ENCODE results near the gene LYST.
"Not testable (repeated sequence)": the region's sequence is repeated elsewhere in the genome, so short reads cannot be mapped to it uniquely, and the experiment has no call there.

LYST gene

GRCh38 chr1:235860829-235861228 is 5.9 kb downstream of the LYST start:
- DNase-seq (ENCODE audit: insufficient read length, low spot score) (no peak), FAIRE-seq (peak; percentile 40)

DNA sequence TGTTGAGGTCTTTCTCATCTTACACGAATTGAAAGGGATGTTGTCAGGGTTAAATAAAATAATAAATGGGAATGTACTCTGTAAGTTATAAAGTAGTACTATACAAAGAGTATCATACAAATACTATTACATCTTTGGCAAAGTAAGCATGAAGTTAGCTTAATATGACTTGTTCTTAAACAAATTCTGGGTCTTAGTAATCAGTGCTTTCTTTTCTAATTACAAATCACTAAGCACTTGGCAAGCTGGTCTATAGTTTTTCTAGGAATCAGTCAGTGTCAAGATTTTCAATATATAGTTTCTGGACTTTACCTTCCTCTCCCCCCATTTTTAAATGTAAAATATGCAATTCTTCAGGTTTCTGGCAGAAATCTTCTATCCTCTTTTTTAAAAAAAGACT is 6.9 kb downstream of the LYST start:
- no peak for FAIRE-seq

GRCh38 chr1:235858766-235859165 is 7.9 kb downstream of the LYST start:
- FAIRE-seq (no peak), DNase-seq (ENCODE audit: insufficient read length, low spot score) (no peak)

More for the DNA sequence above, 6.9 kb downstream of the LYST start:
- no peak for DNase-seq (ENCODE audit: insufficient read length, low spot score)

DNA sequence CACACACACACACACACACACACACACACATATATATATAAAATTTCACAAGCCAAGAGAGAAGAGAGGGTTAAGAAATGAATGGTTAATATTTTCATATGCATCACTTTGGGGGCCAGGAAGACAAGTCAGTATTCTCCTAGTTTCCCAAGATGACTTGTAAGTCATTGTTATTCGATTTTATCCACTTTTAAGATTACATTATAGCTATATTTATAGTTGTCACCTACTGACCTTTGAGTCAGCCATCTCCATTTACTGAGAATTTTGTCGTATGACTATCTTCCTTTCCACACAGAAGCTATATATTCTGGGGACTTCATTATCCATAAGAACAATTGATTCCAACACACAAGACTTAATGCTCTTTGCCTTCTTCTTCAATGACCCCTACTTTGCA is 8.9 kb downstream of the LYST start:
- DNase-seq (ENCODE audit: insufficient read length, low spot score) (no peak), FAIRE-seq (no peak)

DNA sequence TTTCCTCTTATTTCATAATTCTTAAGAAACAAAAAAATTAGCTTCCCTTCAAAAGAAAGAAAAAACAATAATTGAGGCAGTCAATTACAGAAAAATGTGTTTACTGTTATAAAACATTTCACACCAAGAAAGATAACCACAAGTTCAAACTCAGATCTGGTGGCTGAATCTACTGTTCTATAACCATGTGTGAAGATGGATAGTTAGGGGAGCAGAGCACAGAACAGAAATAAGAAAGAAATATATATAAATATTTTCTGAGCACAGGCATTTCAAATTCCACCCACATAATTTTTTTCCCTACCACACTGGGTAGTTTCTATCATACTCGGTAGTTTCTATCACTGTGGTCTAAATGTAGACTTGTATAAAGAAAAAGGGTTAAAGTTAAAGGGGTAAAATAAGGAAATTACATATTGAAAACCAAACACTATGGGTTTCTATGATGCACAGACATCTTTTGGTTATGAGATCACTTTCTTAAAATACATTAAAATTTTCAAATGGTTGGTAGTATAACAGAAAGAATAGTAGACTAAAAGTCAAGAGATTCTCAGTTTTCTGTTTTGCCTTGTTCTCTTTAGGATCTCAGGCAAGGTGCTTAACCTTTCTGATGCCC is 10.8 kb downstream of the LYST start:
- no peak for DNase-seq (ENCODE audit: insufficient read length, low spot score)
- peak; percentile 93 for FAIRE-seq

- no peak for DNase-seq (ENCODE audit: insufficient read length, low spot score)
- FAIRE-seq: peak; percentile 40
These were observed 12.4 kb downstream of the LYST start for GRCh38 chr1:235854347-235854746.

DNA sequence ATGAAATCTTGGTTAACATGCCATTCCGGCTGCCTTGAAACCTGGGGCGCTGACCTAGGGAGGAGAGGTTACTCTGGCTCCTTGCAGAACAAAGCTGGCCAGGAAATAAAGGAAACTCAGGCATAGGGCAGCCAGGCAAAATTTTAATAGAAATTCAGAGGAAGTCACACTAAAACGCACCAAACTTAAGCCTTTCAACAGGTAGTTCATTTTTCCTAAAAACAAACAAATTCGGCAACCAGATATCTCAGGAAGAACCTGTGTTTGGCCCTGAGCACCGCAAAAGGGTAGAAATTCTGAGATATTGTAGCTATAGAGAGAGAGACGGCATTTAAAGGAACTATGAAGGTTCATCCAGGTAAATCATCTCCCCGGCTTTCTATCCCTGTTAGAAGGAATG is 13.1 kb downstream of the LYST start:
- FAIRE-seq: no peak
- DNase-seq (ENCODE audit: insufficient read length, low spot score): no peak

- no peak for DNase-seq (ENCODE audit: insufficient read length, low spot score)
- no peak for FAIRE-seq
These were observed 13.8 kb downstream of the LYST start for GRCh38 chr1:235852887-235853286.

DNA sequence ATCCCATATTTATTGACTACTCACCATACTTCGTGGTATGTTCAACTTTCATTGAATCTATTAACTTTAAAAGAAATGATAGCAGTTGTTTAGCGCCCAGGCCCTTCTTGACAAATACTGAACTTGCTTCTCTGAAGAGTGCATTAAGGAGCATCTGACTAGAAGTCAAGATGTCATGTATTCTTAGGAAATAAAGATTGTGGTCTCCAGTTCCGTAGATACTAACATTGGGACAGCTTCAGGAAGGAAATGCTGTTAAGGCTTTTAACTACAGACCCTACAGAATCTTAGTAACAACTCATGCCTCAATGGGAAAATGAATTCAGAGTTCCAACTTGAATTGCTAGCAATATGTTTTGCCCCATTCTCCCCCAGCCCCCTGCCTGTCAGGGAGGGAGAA is 14.8 kb downstream of the LYST start:
- no peak for FAIRE-seq

DNA sequence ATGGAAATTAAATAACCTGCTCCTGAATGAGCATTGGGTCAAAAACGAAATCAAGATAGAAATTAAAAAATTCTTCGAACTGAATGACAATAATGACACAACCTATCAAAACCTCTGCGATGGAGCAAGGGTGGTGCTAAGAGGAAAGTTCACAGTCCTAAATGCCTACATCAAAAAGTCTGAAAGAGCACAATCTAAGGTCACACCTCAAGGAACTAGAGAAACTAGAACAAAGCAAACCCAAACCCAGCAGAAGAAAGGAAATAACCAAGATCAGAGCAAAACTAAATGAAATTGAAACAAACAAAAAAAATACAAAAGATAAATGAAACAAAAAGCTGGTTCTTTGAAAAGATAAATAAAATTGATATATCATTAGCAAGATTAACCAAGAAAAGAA is 18.5 kb downstream of the LYST start:
- DNase-seq (ENCODE audit: insufficient read length, low spot score): not testable (repeated sequence)
- peak; percentile 14 for FAIRE-seq

More for the DNA sequence above, 14.8 kb downstream of the LYST start:
- DNase-seq (ENCODE audit: insufficient read length, low spot score): no peak

DNA sequence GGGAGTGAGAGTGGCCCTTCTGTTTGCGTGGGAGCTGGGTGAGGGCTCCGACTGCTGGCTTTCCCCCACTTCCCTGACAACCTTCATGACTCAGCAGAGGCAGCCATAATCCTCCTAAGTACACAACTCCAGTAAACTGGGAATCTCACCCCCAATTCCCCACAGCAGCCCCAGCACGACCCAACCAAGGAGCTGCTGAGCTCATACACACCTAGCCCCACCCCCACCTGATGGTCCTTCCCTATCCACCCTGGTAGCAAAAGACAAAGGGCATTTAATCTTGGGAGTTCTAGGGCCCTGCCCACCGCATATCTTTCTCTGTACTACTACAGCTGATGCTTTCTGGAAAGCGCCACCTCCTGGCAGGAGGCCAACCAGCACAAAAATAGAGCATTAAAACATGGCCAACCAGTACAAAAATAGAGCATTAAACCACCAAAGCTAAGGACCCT is 21.0 kb downstream of the LYST start:
- not testable (repeated sequence) for DNase-seq (ENCODE audit: insufficient read length, low spot score); FAIRE-seq

DNA sequence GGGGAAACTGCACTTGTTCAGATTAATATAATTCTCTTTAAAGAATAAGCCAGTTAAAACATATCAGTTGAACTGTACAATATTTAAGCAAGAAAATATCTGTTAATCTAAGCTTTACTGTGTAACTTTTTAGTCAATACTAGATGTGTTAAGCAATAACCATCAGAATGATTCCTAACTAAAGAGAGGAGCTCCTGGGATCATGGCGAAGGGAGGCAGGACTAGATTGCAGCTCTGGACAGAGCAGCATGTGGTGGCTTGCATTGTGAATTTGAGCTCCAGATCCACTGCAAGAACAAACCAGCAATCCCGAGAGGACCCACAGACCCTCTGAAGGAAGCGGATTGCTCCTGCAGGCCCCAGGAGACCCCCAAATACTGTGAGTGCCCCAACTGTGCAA is 21.9 kb downstream of the LYST start:
- FAIRE-seq (no peak), DNase-seq (ENCODE audit: insufficient read length, low spot score) (no peak)

DNA sequence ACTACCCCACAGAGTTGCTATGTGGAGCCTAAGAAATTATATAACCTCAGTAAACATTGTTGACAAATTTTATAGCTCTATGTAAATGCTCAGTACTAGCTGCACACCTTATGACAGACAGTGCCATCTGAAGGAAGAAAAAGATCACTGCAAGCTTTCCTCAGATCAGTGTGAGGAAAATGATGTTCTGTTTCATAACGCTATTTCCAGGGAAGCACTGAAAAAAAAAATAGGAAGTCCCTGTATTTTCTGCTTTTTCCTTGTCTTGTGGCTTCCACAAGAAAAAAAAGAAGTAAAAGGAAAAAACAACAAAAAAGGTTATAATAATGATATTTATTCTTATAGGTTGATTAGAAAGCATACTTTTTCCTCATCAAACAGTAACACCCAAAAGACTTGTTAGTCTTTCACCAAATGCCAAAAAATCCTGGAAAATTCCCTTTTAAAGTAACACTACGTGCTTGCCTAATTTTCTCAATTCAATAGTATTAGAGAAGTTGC is 23.2 kb downstream of the LYST start:
- DNase-seq (ENCODE audit: insufficient read length, low spot score) (no peak), FAIRE-seq (peak; percentile 72)

DNA sequence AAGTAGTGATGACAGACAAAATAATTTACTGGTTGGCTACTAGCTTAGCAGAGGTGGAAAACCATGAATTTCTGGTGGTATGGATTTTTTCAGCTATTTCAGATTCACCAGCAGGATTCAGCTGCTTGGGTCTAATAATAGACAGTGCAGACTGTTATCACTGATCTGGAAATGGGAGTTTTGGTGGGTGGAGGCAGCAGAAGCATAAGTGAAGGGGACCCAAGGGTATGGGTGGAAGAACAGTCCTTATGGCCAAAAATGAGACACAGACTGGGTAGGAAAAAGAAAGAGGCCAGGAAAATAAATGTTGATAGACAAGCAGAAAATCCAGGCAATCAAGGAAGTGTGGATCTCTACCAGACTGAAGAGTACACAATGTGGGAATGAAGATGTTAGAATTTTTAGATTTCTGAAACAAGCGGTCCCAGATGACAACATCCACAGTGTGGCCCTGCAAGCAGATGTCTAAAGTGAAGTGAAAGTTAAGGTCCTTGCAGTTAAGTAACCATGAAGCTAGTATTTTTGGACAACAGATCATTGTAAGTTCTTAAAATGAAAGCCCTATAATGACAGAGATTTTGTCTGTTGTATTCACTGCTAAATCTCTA is 24.7 kb downstream of the LYST start:
- DNase-seq (ENCODE audit: insufficient read length, low spot score) (no peak), FAIRE-seq (peak; percentile 95)

GRCh38 chr1:235838021-235838420 is 28.7 kb downstream of the LYST start:
- DNase-seq (ENCODE audit: insufficient read length, low spot score) (no peak), FAIRE-seq (peak; percentile 33)

DNA sequence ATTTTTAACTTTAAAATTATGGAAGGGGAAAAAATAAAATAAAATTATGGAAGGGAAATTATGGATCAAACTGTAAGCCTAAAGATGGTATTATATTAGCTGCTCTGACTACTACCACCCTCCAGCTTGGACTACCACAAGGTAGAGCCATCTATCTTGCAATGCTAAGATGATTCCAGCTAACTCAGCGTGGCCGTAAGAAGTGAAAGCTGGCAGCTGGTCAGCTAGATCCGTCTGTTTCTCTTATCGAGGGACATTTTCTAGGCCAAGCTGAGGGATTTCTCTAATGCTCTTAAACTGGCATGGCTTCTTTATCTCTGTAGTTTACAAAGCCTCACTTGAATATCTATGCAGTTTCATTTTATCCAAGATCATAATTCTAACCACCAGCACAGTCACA is 31.5 kb downstream of the LYST start:
- DNase-seq (ENCODE audit: insufficient read length, low spot score): no peak
- no peak for FAIRE-seq

DNA sequence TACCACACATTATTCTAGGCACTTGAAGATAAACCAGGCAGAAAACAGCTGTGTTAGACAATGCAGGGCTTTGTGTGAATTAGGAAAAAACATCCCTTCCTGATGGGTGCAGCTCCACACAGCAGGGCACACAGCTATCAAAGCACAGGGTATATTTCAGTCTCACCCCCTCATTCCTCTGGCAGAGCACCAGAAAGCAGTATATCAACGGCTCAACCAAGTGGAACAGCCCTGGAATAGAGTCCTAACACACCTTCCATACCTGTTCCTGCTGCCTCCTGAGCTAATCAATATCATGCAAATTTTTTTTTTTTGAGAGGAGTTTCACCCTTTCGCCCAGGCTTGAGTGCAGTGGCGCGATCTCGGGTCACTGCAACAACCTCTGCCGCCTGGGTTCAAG is 32.1 kb downstream of the LYST start:
- no peak for DNase-seq (ENCODE audit: insufficient read length, low spot score)
- FAIRE-seq: no peak

DNA sequence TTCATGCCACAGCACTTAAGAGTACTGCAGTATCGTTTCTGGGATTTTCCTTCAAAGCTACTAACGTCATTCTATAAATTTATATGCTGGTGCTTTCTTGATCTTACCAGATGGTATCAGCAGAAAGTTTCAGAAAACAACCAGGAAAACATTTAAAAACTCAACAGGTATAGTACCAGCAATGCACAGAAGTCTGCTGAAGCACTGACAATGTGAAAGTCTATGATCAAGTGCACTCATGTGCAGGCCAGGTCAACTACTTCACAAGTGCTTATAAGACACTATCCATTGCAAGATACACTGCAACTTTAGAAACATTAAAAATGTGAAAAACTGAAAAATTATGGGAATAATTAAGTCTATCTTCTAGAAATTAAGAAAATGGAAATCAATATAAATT is 34.7 kb downstream of the LYST start:
- DNase-seq (ENCODE audit: insufficient read length, low spot score) (no peak), FAIRE-seq (no peak)

- peak; percentile 59 for FAIRE-seq
- DNase-seq (ENCODE audit: insufficient read length, low spot score): no peak
These were observed 35.6 kb downstream of the LYST start for GRCh38 chr1:235831148-235831547.

DNA sequence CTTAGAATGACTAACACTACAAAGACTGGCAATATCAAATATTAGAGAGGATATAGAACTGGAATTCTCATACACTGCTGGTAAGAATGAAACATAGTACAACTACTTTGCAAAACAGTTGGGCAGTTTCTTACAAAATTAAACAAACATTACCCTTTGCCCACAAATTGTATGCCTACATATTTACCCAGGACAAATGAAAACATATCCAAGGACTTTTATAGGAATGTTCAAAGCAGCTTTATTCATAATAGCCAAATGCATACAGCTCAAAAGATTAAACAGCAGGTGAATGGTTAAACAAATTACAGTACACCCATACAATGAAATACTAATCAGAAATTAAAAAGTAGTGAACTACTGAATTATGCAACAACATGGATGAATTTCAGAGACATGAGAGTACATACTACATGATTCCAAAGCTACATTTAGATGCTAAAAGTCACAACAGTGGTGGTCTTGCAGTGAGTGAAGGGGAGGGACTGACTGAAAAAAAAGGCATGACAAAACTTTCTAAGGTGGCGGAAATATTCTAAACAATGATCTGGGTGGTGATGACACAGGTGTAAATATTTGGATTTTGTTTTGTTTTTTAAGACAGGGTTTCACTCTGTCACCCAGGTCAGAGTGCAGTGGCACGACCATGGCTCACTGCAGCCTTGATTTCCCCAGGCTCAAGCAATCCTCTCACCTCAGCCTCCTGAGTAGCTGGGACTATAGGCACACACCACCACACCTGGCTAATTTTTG is 40.4 kb downstream of the LYST start:
- DNase-seq (ENCODE audit: insufficient read length, low spot score): no peak
- FAIRE-seq: no peak

DNA sequence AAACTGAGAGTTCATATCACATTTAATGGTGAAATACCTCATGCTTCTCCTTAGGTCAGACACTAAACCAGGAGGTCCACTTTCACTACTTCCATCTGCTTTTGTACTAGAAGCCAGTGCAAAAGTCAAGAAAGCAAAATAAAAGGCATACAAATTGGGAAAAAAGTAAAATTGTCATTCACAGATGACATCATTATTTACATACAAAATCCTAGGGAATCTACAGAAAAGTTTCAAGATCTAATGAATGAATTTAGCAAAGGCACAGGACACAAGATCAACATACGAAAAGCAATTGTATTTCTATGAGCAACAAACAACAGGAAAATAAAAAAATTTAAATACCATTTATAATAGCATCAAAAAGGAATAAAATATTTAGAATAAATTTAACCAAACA is 41.5 kb downstream of the LYST start:
- DNase-seq (ENCODE audit: insufficient read length, low spot score) (no peak), FAIRE-seq (no peak)

DNA sequence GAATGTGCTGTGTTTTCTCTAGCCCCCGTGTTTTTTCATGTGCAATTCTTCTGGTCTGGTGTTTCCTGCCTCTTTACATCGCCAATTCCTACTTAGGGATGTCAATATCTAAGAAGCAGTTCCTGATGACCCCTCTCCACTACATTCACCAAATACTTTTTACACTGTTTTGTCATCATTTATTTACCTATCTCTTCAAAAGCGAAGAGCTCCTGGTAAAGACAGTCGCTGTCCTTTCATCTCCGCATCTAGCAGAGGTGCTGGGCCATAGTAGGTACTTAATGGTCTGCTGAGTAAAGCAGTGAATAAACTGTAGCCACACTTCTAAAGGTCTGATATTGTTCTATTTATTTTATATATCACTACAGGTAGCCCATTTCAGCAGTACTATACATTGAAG is 43.0 kb downstream of the LYST start:
- FAIRE-seq (no peak), DNase-seq (ENCODE audit: insufficient read length, low spot score) (no peak)

Data from GM19239 (cell line).